ENCODE data around the gene SLC41A1.

- TF ChIP-seq CTCF (IDR thresholded peaks at IDR 0.05) (no peak), POLR2A (IDR thresholded peaks at IDR 0.05) (no peak), EP300 (IDR thresholded peaks at IDR 0.05) (no peak), POLR2AphosphoS5 (IDR thresholded peaks at IDR 0.05) (no peak)
These were observed 13.2 kb upstream of the SLC41A1 start for GRCh38 chr1:205826016-205826806.

Measured in gastroesophageal sphincter (tissue), 3 donors.